RWPE2 (cell line): ENCODE data around the gene RRM1.
"Not testable (repeated sequence)": the region's sequence is repeated elsewhere in the genome, so short reads cannot be mapped to it uniquely, and the experiment has no call there.

Source experiments
- ATAC-seq: fragments of 200-7000 bp; cut with Tn5 transposase; 3 replicates; pipeline ENCODE4 v1.9.1; 2021; ENCODE audit warnings: low read depth
- DNase-seq: peaks from one replicate; pipeline ENCODE4 v3.0.0-alpha.2; 2020; ENCODE audit warnings: low spot score
- H3K27ac ChIP-seq: fragments of 450-650 bp; 2 replicates; pipeline ENCODE4 v1.5.1; 2017; ENCODE audit warnings: mild to moderate bottlenecking; ENCODE audit not compliant: poor library complexity, severe bottlenecking
- H3K27me3 ChIP-seq: fragments of 250-450 bp; sonication (Bioruptor Pico); 2 replicates; pipeline ENCODE4 v1.5.1; 2021; ENCODE audit warnings: mild to moderate bottlenecking, moderate library complexity; ENCODE audit not compliant: insufficient read depth, poor library complexity, severe bottlenecking
- H3K36me3 ChIP-seq: fragments of 250-450 bp; sonication (Bioruptor Pico); 2 replicates; pipeline ENCODE4 v1.5.1; 2020; ENCODE audit warnings: low read depth, mild to moderate bottlenecking, moderate library complexity
- H3K4me1 ChIP-seq: fragments of 250-450 bp; sonication (Bioruptor Pico); 2 replicates; pipeline ENCODE4 v1.5.1; 2021; ENCODE audit warnings: mild to moderate bottlenecking, moderate library complexity; ENCODE audit not compliant: insufficient read depth, poor library complexity, severe bottlenecking
- H3K4me3 ChIP-seq: fragments of 250-450 bp; sonication (Bioruptor Pico); 2 replicates; pipeline ENCODE4 v1.5.1; 2021; ENCODE audit warnings: mild to moderate bottlenecking, moderate library complexity; ENCODE audit not compliant: severe bottlenecking
- H3K9me3 ChIP-seq: fragments of 250-450 bp; sonication (Bioruptor Pico); 2 replicates; pipeline ENCODE4 v1.5.1; 2021; ENCODE audit warnings: mild to moderate bottlenecking, moderate library complexity; ENCODE audit not compliant: severe bottlenecking
- CTCF ChIP-seq: fragments of 450-650 bp; IDR thresholded peaks from one replicate; pipeline ENCODE4 v1.5.1; 2017; ENCODE audit warnings: mild to moderate bottlenecking, moderate library complexity; ENCODE audit not compliant: poor library complexity, severe bottlenecking

The RRM1 gene

GRCh38 chr11:4156571-4156970 is 62.0 kb downstream of the RRM1 start:
- Histone ChIP-seq H3K9me3 (no peaks in the 10 kb centered on the region), H3K4me3 (no peak overlapping the region), H3K4me1 (no peaks in the 10 kb centered on the region), H3K27me3 (no peaks in the 10 kb centered on the region), H3K27ac (no peak overlapping the region), H3K36me3 (no peaks in the 10 kb centered on the region)
- ATAC-seq: no peak
- DNase-seq: no peak
- TF ChIP-seq CTCF: no peak

- not testable (repeated sequence) for H3K27ac ChIP-seq, DNase-seq, H3K4me3 ChIP-seq, H3K27me3 ChIP-seq, H3K36me3 ChIP-seq, H3K9me3 ChIP-seq, H3K4me1 ChIP-seq, ATAC-seq
These were observed 64.2 kb downstream of the RRM1 start for GRCh38 chr11:4158818-4159217.

DNA sequence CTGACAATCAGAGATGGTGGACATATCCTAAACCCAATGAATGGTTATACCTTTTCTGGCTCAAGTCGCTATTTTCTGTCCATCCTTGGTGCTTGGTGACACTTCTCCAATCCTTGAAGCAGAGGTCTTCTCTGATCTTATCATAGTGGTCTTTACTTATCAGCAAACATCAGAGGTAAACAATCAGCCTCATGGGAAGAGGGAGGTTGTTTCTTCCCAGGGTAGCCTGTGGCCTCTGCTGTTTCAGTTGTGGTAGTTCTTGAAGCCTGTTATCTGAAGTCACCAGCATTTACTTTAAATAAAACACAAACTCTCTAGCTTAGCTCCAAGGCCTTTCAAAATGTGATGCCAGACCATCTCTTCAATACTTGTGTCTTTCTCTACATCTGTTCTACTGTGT is 66.7 kb downstream of the RRM1 start:
- H3K36me3 ChIP-seq: no peaks in the 10 kb centered on the region
- TF ChIP-seq CTCF: no peak
- H3K4me1 ChIP-seq: no peaks in the 10 kb centered on the region
- H3K4me3 ChIP-seq: no peak overlapping the region
- no peak overlapping the region for H3K27ac ChIP-seq
- no peak for ATAC-seq
- DNase-seq: no peak
- no peaks in the 10 kb centered on the region for H3K27me3 ChIP-seq
- H3K9me3 ChIP-seq: no peaks in the 10 kb centered on the region

DNA sequence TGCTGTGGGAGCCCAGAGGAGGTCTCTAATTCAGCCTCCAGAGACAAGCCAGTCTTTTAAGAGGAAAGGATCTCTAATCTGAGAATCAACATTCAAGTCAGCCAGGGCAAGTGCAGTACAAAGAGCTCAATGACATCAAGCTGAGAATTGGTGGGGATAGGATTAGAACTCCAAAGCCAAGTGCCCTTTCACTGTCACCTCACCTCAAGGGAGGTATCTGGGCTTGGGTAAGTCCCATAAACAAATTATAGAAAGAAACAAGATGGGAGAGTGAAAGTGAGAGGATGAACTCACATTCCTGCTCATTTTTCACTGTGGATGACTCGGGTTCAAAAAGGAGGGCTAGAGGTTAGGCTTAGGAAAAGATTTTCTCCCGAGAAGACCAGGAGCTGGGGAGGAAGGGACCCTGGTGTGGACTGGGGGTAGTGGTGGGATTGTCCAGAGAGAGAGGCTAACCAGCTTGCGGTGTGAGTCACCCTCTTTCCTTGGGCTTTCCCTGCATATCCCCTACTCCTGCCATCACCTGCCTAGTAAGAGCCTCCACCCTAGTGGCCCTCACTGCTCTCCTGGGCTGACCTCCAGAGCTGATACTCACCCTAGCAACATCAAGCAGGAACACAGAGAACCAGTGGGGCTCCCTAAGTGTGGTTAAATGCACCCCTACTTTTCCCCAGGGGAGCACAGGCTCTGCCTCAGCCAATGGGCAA is 70.4 kb downstream of the RRM1 start:
- DNase-seq: no peak
- no peaks in the 10 kb centered on the region for H3K4me1 ChIP-seq
- TF ChIP-seq CTCF: no peak
- ATAC-seq: no peak
- no peak overlapping the region for H3K27ac ChIP-seq
- H3K4me3 ChIP-seq: no peak overlapping the region
- H3K27me3 ChIP-seq: no peaks in the 10 kb centered on the region
- no peaks in the 10 kb centered on the region for H3K36me3 ChIP-seq
- H3K9me3 ChIP-seq: no peaks in the 10 kb centered on the region

- DNase-seq (no peak), ATAC-seq (no peak)
- Histone ChIP-seq H3K27me3 (no peaks in the 10 kb centered on the region), H3K27ac (no peak overlapping the region), H3K4me3 (no peak overlapping the region), H3K36me3 (no peaks in the 10 kb centered on the region), H3K9me3 (no peaks in the 10 kb centered on the region), H3K4me1 (no peaks in the 10 kb centered on the region)
- TF ChIP-seq CTCF: no peak
These were observed 72.7 kb downstream of the RRM1 start for GRCh38 chr11:4167292-4167691.
